Activated T-cell treated with anti-CD3 and anti-CD28 coated beads, Interleukin-2, amount 50 U/mL, for 72 hours (primary cell): ENCODE measurements around the gene GPR150. TPM values are rescaled to one million over a fixed set of nuclear protein-coding genes. Genes with fewer than 3 reads are reported as not detected.

Experiments used
- ATAC-seq, 2 donors: fragments of 150-1000 bp; cut with Tn5 transposase; replicated peaks in 1 of 2; 2 replicates each; pipeline ENCODE4 v1.10.0; 2021; ENCODE audit warnings: moderate library complexity in 2 of 2, mild to moderate bottlenecking in 1 of 2
- DNase-seq, 2 donors: peaks; one replicate each; pipeline ENCODE4 v3.0.0; 2021 to 2022; ENCODE audit warnings: mixed read lengths in 1 of 2
- H3K27ac Mint-ChIP-seq: one replicate; pipeline ENCODE4 v1.8.0; 2022; ENCODE audit warnings: mild to moderate bottlenecking, moderate library complexity, mixed read lengths
- H3K27me3 Mint-ChIP-seq: one replicate; pipeline ENCODE4 v1.8.0; 2022; ENCODE audit warnings: low read depth, mixed read lengths
- H3K36me3 Mint-ChIP-seq, 2 donors: one replicate each; pipeline ENCODE4 v1.8.0; 2022; ENCODE audit warnings: mixed read lengths in 2 of 2, mild to moderate bottlenecking in 1 of 2; ENCODE audit not compliant: insufficient read depth in 2 of 2
- H3K4me1 Mint-ChIP-seq: one replicate; pipeline ENCODE4 v1.8.0; 2022; ENCODE audit warnings: low read depth, mixed read lengths
- H3K4me3 Mint-ChIP-seq, 2 donors: one replicate each; pipeline ENCODE4 v1.8.0; 2022; ENCODE audit warnings: mild to moderate bottlenecking in 2 of 2, mixed read lengths in 2 of 2, moderate library complexity in 2 of 2
- H3K9me3 Mint-ChIP-seq, 2 donors: one replicate each; pipeline ENCODE4 v1.8.0; 2022; ENCODE audit warnings: mixed read lengths in 2 of 2
- total RNA-seq, 2 donors: library from RNA; stranded (reverse); gene quantifications; one replicate each; pipeline ENCODE4 v1.2.3, GENCODE V29; 2022

The GPR150 gene
- total RNA-seq, 2 donors from 2014 or later = 1.1 to 1.7 TPM

GRCh38 chr5:95611396-95611795 lies 8.5 kb upstream of the GPR150 start:
- ATAC-seq (no peak), DNase-seq (no peak)
- no peak overlapping the region for H3K4me3 Mint-ChIP-seq
- H3K27me3 Mint-ChIP-seq = no peaks in the 10 kb centered on the region
- H3K36me3 Mint-ChIP-seq = peaks cover 5 to 9% of the 10 kb centered on the region in 2 donors
- peaks cover 15% of the 10 kb centered on the region for H3K4me1 Mint-ChIP-seq
- no peak overlapping the region for H3K27ac Mint-ChIP-seq
- H3K9me3 Mint-ChIP-seq = peaks cover 4 to 8% of the 10 kb centered on the region in 2 donors

GRCh38 chr5:95613514-95613913 lies 6.4 kb upstream of the GPR150 start:
- no peak for ATAC-seq
- peak overlapping the region; percentile 90 for H3K27ac Mint-ChIP-seq
- no peaks in the 10 kb centered on the region for H3K27me3 Mint-ChIP-seq
- peaks cover 5 to 9% of the 10 kb centered on the region in 2 donors for H3K36me3 Mint-ChIP-seq
- peak overlapping the region in 1 of 2 donors; percentile 20 for H3K4me3 Mint-ChIP-seq
- peaks cover 27% of the 10 kb centered on the region for H3K4me1 Mint-ChIP-seq
- no peak for DNase-seq
- H3K9me3 Mint-ChIP-seq = peaks cover 4 to 8% of the 10 kb centered on the region in 2 donors

GRCh38 chr5:95615164-95615467 lies 4.8 kb upstream of the GPR150 start:
- Mint-ChIP-seq H3K27me3 (no peaks in the 10 kb centered on the region), H3K27ac (peak overlapping the region; percentile 12), H3K36me3 (peaks cover 5 to 9% of the 10 kb centered on the region in 2 donors), H3K9me3 (peaks cover 4 to 8% of the 10 kb centered on the region in 2 donors), H3K4me1 (peaks cover 42% of the 10 kb centered on the region), H3K4me3 (peak overlapping the region in 1 of 2 donors; percentile 35)
- DNase-seq = no peak
- peak in 1 of 2 donors; percentile 17 for ATAC-seq

GRCh38 chr5:95617057-95617456 lies 2.8 kb upstream of the GPR150 start:
- Mint-ChIP-seq H3K27ac (no peak overlapping the region), H3K9me3 (peaks cover 4 to 8% of the 10 kb centered on the region in 2 donors), H3K4me3 (no peak overlapping the region), H3K27me3 (no peaks in the 10 kb centered on the region), H3K36me3 (peaks cover 5 to 13% of the 10 kb centered on the region in 2 donors), H3K4me1 (peaks cover 49% of the 10 kb centered on the region)
- ATAC-seq (no peak), DNase-seq (no peak)

GRCh38 chr5:95619096-95619495 lies 791 bp upstream of the GPR150 start:
- ATAC-seq (no peak), DNase-seq (no peak)
- H3K4me1 Mint-ChIP-seq = peaks cover 55% of the 10 kb centered on the region
- H3K27ac Mint-ChIP-seq = peak overlapping the region; percentile 91
- H3K9me3 Mint-ChIP-seq = peaks cover 0 to under 1% of the 10 kb centered on the region in 2 donors
- H3K36me3 Mint-ChIP-seq = peaks cover 0 to 3% of the 10 kb centered on the region in 2 donors
- no peaks in the 10 kb centered on the region for H3K27me3 Mint-ChIP-seq
- H3K4me3 Mint-ChIP-seq = peak overlapping the region; percentile 91 to 95

GRCh38 chr5:95619514-95620029 lies 315 bp upstream of the GPR150 start:
- peaks cover 53% of the 10 kb centered on the region for H3K4me1 Mint-ChIP-seq

GRCh38 chr5:95620870-95621838 lies 1.3 kb downstream of the GPR150 start:
- DNase-seq (peak; percentile 58 to 68), ATAC-seq (peak; percentile 70 to 71)
- Mint-ChIP-seq H3K4me1 (peaks cover 40% of the 10 kb centered on the region), H3K9me3 (peaks cover 0 to 2% of the 10 kb centered on the region in 2 donors), H3K27me3 (no peaks in the 10 kb centered on the region), H3K4me3 (peak overlapping the region; percentile 71 to 92), H3K36me3 (peaks cover 0 to 3% of the 10 kb centered on the region in 2 donors), H3K27ac (peak overlapping the region; percentile 93)

More at GRCh38 chr5:95619514-95620029, 315 bp upstream of the GPR150 start:
- peaks cover 0 to 3% of the 10 kb centered on the region in 2 donors for H3K36me3 Mint-ChIP-seq
- no peaks in the 10 kb centered on the region for H3K27me3 Mint-ChIP-seq
- peak overlapping the region; percentile 91 for H3K27ac Mint-ChIP-seq
- peaks cover 0 to 2% of the 10 kb centered on the region in 2 donors for H3K9me3 Mint-ChIP-seq
- DNase-seq (no peak), ATAC-seq (no peak)
- peak overlapping the region; percentile 91 to 95 for H3K4me3 Mint-ChIP-seq

- Mint-ChIP-seq H3K27ac (peak overlapping the region; percentile 93), H3K9me3 (peaks cover 0 to 2% of the 10 kb centered on the region in 2 donors), H3K27me3 (no peaks in the 10 kb centered on the region), H3K4me3 (peak overlapping the region; percentile 71 to 92), H3K36me3 (peaks cover 0 to 3% of the 10 kb centered on the region in 2 donors), H3K4me1 (peaks cover 34% of the 10 kb centered on the region)
- DNase-seq (no peak), ATAC-seq (no peak)
Measured at GRCh38 chr5:95621839-95622629, 2.1 kb downstream of the GPR150 start.

- Mint-ChIP-seq H3K27me3 (no peaks in the 10 kb centered on the region), H3K4me1 (peaks cover 26% of the 10 kb centered on the region), H3K4me3 (no peak overlapping the region), H3K9me3 (peaks cover 0 to 2% of the 10 kb centered on the region in 2 donors), H3K36me3 (peaks cover 0 to 3% of the 10 kb centered on the region in 2 donors), H3K27ac (no peak overlapping the region)
- ATAC-seq = no peak
- DNase-seq = no peak
Measured at GRCh38 chr5:95623706-95624105, 3.8 kb downstream of the GPR150 start.

GRCh38 chr5:95624368-95624767 lies 4.5 kb downstream of the GPR150 start:
- Mint-ChIP-seq H3K4me3 (no peak overlapping the region), H3K36me3 (peaks cover 0 to 3% of the 10 kb centered on the region in 2 donors), H3K27ac (no peak overlapping the region), H3K4me1 (peaks cover 19% of the 10 kb centered on the region), H3K9me3 (peaks cover 0 to 2% of the 10 kb centered on the region in 2 donors), H3K27me3 (no peaks in the 10 kb centered on the region)
- no peak for DNase-seq
- ATAC-seq = no peak

- DNase-seq (no peak), ATAC-seq (no peak)
- H3K4me3 Mint-ChIP-seq = no peak overlapping the region
- H3K9me3 Mint-ChIP-seq = peaks cover 3% of the 10 kb centered on the region in 2 donors
- H3K36me3 Mint-ChIP-seq = peaks cover 0 to 5% of the 10 kb centered on the region in 2 donors
- H3K27me3 Mint-ChIP-seq = no peaks in the 10 kb centered on the region
- peaks cover 19% of the 10 kb centered on the region for H3K4me1 Mint-ChIP-seq
- H3K27ac Mint-ChIP-seq = no peak overlapping the region
Measured at GRCh38 chr5:95626701-95627100, 6.8 kb downstream of the GPR150 start.

- H3K9me3 Mint-ChIP-seq = peaks cover 6% of the 10 kb centered on the region in 2 donors
- no peak for ATAC-seq
- DNase-seq = no peak
- peaks cover 18% of the 10 kb centered on the region for H3K4me1 Mint-ChIP-seq
- H3K27me3 Mint-ChIP-seq = no peaks in the 10 kb centered on the region
- no peak overlapping the region for H3K4me3 Mint-ChIP-seq
- peaks cover 4 to 9% of the 10 kb centered on the region in 2 donors for H3K36me3 Mint-ChIP-seq
- H3K27ac Mint-ChIP-seq = no peak overlapping the region
Measured at GRCh38 chr5:95627971-95628810, 8.3 kb downstream of the GPR150 start.
